ENCODE measurements around the gene LEPR.

LEPR gene

GRCh38 chr1:65395887-65396612 is 24.4 kb upstream of the LEPR start:
- Mint-ChIP-seq H3K36me3 (ENCODE audit: low read depth) (peaks cover 5% of the 10 kb centered on the region), H3K27me3 (no peaks in the 10 kb centered on the region), H3K4me1 (ENCODE audit: low read depth) (peaks cover 57% of the 10 kb centered on the region), H3K9me3 (no peaks in the 10 kb centered on the region), H3K27ac (peak overlapping the region; percentile 71), H3K4me3 (no peak overlapping the region)
- no peak for DNase-seq

GRCh38 chr1:65398083-65398482 is 22.4 kb upstream of the LEPR start:
- no peaks in the 10 kb centered on the region for H3K27me3 Mint-ChIP-seq
- no peak overlapping the region for H3K27ac Mint-ChIP-seq
- DNase-seq: no peak
- H3K4me3 Mint-ChIP-seq: no peak overlapping the region
- no peaks in the 10 kb centered on the region for H3K9me3 Mint-ChIP-seq
- peaks cover 6% of the 10 kb centered on the region for H3K36me3 Mint-ChIP-seq (ENCODE audit: low read depth)
- peaks cover 50% of the 10 kb centered on the region for H3K4me1 Mint-ChIP-seq (ENCODE audit: low read depth)

- no peak overlapping the region for H3K27ac Mint-ChIP-seq
- H3K4me1 Mint-ChIP-seq (ENCODE audit: low read depth): peaks cover 42% of the 10 kb centered on the region
- H3K27me3 Mint-ChIP-seq: no peaks in the 10 kb centered on the region
These were observed 21.5 kb upstream of the LEPR start for GRCh38 chr1:65399003-65399402.

DNA sequence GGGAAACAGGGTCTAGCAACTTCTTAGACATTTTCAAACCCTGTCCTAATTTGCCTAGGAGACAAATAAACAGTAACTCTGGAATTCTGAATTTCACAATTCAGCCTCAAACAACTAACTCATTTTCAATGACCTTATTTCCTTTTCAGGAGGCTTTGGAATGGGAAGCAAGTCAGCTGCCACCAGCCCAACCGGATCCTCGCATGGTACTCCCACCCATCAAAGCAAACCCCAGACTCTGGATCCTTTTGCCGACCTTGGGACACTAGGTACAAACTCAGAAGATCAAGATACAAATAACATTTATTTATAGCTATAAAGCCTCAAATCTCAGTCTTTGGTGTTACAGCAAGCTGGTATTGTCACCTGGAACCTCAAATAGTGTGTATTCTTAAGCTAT is 18.9 kb upstream of the LEPR start:
- Mint-ChIP-seq H3K4me1 (ENCODE audit: low read depth) (peaks cover 17% of the 10 kb centered on the region), H3K27me3 (no peaks in the 10 kb centered on the region), H3K9me3 (no peaks in the 10 kb centered on the region), H3K4me3 (no peak overlapping the region), H3K36me3 (ENCODE audit: low read depth) (peaks cover 7% of the 10 kb centered on the region), H3K27ac (no peak overlapping the region)
- no peak for DNase-seq

More at GRCh38 chr1:65399003-65399402, 21.5 kb upstream of the LEPR start:
- Mint-ChIP-seq H3K9me3 (no peaks in the 10 kb centered on the region), H3K4me3 (no peak overlapping the region), H3K36me3 (ENCODE audit: low read depth) (peaks cover 6% of the 10 kb centered on the region)
- no peak for DNase-seq

DNA sequence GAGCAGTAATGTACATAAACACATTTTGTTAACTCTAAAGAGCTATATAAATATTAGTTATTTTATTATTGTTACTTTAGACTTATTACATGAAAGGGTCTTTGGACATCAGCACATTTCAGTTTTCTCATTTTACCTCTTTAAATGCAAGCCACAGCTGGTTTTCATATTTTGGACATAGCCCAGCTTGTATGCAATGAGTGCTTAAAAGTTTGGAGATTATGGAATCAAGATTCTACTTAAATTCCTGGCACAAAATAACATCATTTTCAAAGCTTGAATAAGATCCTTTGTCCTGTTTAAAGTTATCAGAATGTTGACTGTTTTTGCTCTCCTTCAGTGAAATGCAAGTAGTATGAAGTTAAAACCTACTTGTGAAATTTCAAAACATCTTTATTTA is 15.5 kb upstream of the LEPR start:
- Mint-ChIP-seq H3K4me3 (no peak overlapping the region), H3K4me1 (ENCODE audit: low read depth) (no peaks in the 10 kb centered on the region), H3K27me3 (no peaks in the 10 kb centered on the region), H3K36me3 (ENCODE audit: low read depth) (peaks cover 14% of the 10 kb centered on the region), H3K9me3 (no peaks in the 10 kb centered on the region), H3K27ac (no peak overlapping the region)
- no peak for DNase-seq

- Mint-ChIP-seq H3K4me3 (no peak overlapping the region), H3K36me3 (ENCODE audit: low read depth) (peaks cover 11% of the 10 kb centered on the region), H3K9me3 (no peaks in the 10 kb centered on the region), H3K27ac (no peak overlapping the region), H3K27me3 (no peaks in the 10 kb centered on the region), H3K4me1 (ENCODE audit: low read depth) (peaks cover 4% of the 10 kb centered on the region)
- no peak for DNase-seq
These were observed 12.6 kb upstream of the LEPR start for GRCh38 chr1:65407877-65408276.

DNA sequence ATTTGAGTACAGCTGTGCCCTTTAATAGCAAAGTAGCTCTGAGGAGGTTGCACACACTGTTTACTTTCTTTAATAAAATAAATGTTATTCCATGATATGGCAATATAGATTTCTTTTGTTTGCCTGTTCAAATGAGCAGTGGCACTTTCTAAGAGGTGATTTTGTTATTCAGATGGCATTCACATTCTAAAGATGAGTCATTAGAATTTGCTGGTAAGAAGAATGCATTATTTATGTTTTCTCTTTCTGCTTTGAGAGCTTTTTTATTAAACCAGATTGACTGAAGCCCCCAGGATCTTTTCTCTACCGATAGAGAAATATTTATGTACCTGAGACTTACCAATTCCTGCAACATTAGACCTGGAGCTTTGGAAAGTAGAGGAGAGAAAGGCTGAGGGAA is 11.2 kb upstream of the LEPR start:
- Mint-ChIP-seq H3K4me1 (ENCODE audit: low read depth) (peaks cover 4% of the 10 kb centered on the region), H3K27ac (no peak overlapping the region), H3K4me3 (no peak overlapping the region), H3K27me3 (no peaks in the 10 kb centered on the region), H3K36me3 (ENCODE audit: low read depth) (peaks cover 11% of the 10 kb centered on the region), H3K9me3 (no peaks in the 10 kb centered on the region)
- DNase-seq: no peak

- H3K27ac Mint-ChIP-seq: no peak overlapping the region
- no peaks in the 10 kb centered on the region for H3K9me3 Mint-ChIP-seq
- H3K27me3 Mint-ChIP-seq: no peaks in the 10 kb centered on the region
- H3K4me1 Mint-ChIP-seq (ENCODE audit: low read depth): peaks cover 4% of the 10 kb centered on the region
- DNase-seq: no peak
- peaks cover 11% of the 10 kb centered on the region for H3K36me3 Mint-ChIP-seq (ENCODE audit: low read depth)
- no peak overlapping the region for H3K4me3 Mint-ChIP-seq
These were observed 10.6 kb upstream of the LEPR start for GRCh38 chr1:65409816-65410326.

DNA sequence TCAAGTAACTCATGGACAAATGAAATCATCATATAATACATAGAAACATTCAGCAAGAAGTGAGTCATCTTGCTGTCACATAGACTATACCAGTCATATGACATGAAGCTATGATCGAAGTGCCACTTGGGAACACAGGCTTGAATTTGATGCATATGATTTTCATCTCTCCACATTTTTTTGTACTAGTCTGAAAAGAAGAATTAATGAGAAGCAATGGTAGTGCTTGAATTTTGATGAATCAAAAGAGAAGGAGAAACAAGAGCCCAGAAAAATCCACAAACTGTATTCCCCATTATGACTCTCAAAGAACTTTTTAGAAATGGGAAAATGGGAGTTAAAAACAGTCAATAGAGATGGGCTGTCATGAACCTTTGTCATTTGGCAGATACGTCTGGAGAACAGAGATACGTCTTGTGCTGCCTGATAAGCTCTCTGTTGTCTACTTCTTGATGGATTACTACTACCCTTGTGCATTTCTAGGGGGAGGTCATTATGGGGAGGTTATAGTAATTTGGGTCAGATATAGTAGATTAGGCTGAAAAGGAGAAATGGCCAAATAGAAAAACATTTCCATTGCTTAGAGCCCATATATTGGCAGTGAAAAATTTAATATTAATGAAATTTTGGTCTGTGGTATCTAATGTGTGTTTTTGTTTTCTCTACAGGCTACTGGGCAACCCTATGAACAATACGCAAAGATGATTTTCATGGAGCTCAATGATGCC is 8.0 kb upstream of the LEPR start:
- no peak overlapping the region for H3K4me3 Mint-ChIP-seq
- H3K27ac Mint-ChIP-seq: no peak overlapping the region
- peaks cover 4% of the 10 kb centered on the region for H3K4me1 Mint-ChIP-seq (ENCODE audit: low read depth)
- no peaks in the 10 kb centered on the region for H3K9me3 Mint-ChIP-seq
- no peak for DNase-seq
- H3K27me3 Mint-ChIP-seq: no peaks in the 10 kb centered on the region
- peaks cover 8% of the 10 kb centered on the region for H3K36me3 Mint-ChIP-seq (ENCODE audit: low read depth)

- peaks cover 4% of the 10 kb centered on the region for H3K4me1 Mint-ChIP-seq (ENCODE audit: low read depth)
- peaks cover 8% of the 10 kb centered on the region for H3K36me3 Mint-ChIP-seq (ENCODE audit: low read depth)
These were observed 7.5 kb upstream of the LEPR start for GRCh38 chr1:65412984-65413375.

GRCh38 chr1:65414538-65414937 is 5.9 kb upstream of the LEPR start:
- DNase-seq: no peak
- Mint-ChIP-seq H3K9me3 (no peaks in the 10 kb centered on the region), H3K4me3 (no peak overlapping the region), H3K36me3 (ENCODE audit: low read depth) (peaks cover 5% of the 10 kb centered on the region), H3K27me3 (no peaks in the 10 kb centered on the region), H3K4me1 (ENCODE audit: low read depth) (peaks cover 10% of the 10 kb centered on the region), H3K27ac (no peak overlapping the region)

More at GRCh38 chr1:65412984-65413375, 7.5 kb upstream of the LEPR start:
- Mint-ChIP-seq H3K27me3 (no peaks in the 10 kb centered on the region), H3K9me3 (no peaks in the 10 kb centered on the region), H3K27ac (no peak overlapping the region), H3K4me3 (no peak overlapping the region)
- no peak for DNase-seq

GRCh38 chr1:65416767-65417166 is 3.7 kb upstream of the LEPR start:
- Mint-ChIP-seq H3K4me3 (no peak overlapping the region), H3K4me1 (ENCODE audit: low read depth) (peaks cover 13% of the 10 kb centered on the region), H3K9me3 (no peaks in the 10 kb centered on the region), H3K36me3 (ENCODE audit: low read depth) (peaks cover 3% of the 10 kb centered on the region), H3K27me3 (no peaks in the 10 kb centered on the region), H3K27ac (no peak overlapping the region)
- no peak for DNase-seq

GRCh38 chr1:65417729-65418128 is 2.7 kb upstream of the LEPR start:
- Mint-ChIP-seq H3K4me3 (no peak overlapping the region), H3K9me3 (no peaks in the 10 kb centered on the region), H3K27ac (no peak overlapping the region), H3K36me3 (ENCODE audit: low read depth) (peaks cover 3% of the 10 kb centered on the region), H3K27me3 (no peaks in the 10 kb centered on the region), H3K4me1 (ENCODE audit: low read depth) (peaks cover 9% of the 10 kb centered on the region)
- DNase-seq: no peak

DNA sequence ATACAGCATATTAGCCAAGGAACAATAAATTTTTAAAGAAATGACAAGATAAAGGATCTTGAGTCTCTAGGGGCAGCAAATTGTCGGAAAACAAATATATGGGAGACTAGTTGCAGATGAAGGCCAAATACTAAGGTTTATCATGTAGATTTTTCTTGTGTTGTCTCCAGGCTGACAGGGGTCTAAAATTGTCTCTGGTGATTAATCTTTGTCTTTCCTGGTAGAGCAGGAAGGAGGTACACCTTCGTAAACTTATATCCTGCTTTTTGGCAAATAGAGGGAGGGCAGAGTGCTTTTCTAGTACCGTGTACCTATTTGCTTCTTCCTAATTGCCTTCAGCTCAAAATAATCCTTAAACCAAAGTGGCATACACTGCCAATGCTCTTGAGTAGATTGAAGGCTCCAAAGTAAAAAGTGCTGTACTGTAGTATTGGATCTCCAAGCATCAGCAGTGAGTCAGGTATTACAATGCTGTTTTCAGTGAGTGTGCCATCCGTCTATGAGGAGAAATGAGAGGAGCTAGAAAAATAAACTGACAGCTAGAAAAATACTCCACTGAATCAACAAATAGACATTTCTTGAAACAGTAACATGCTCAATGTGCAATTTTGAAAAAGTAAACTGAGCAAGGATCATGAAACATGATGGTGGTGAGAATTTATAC is 1.8 kb upstream of the LEPR start:
- Mint-ChIP-seq H3K9me3 (no peaks in the 10 kb centered on the region), H3K27me3 (no peaks in the 10 kb centered on the region), H3K36me3 (ENCODE audit: low read depth) (peaks cover 6% of the 10 kb centered on the region), H3K4me1 (ENCODE audit: low read depth) (peaks cover 9% of the 10 kb centered on the region), H3K4me3 (no peak overlapping the region), H3K27ac (no peak overlapping the region)
- DNase-seq: no peak

Measured in activated T-cell treated with anti-CD3 and anti-CD28 coated beads, Interleukin-2, amount 50 U/mL, for 24 hours (primary cell).